NK-92 (cell line): ENCODE measurements around the gene PDE4D.

Source experiments
- DNase-seq: peaks from one replicate; lab custom pipeline; 2025; ENCODE audit not compliant: unreplicated experiment; lab: John Stamatoyannopoulos, UW

Gene PDE4D

GRCh38 chr5:59128646-59129290 lies 764.8 kb downstream of the PDE4D start:
- DNase-seq, result no peak

- DNase-seq, result no peak
Measured at GRCh38 chr5:59126708-59127573, 766.6 kb downstream of the PDE4D start.

GRCh38 chr5:59126016-59126707 lies 767.4 kb downstream of the PDE4D start:
- no peak for DNase-seq

- DNase-seq, result no peak
Measured at GRCh38 chr5:59125011-59125961, 768.2 kb downstream of the PDE4D start.

GRCh38 chr5:59123595-59124561 lies 769.6 kb downstream of the PDE4D start:
- DNase-seq, result no peak

GRCh38 chr5:59119480-59119879 lies 774.0 kb downstream of the PDE4D start:
- DNase-seq, result no peak

GRCh38 chr5:59117320-59117719 lies 776.2 kb downstream of the PDE4D start:
- no peak for DNase-seq

- no peak for DNase-seq
Measured at GRCh38 chr5:59116231-59116865, 777.2 kb downstream of the PDE4D start.

- no peak for DNase-seq
Measured at GRCh38 chr5:59115345-59115744, 778.2 kb downstream of the PDE4D start.

- DNase-seq, result no peak
Measured at GRCh38 chr5:59109383-59109782, 784.1 kb downstream of the PDE4D start.

- DNase-seq, result no peak
Measured at GRCh38 chr5:59107692-59108091, 785.8 kb downstream of the PDE4D start.

GRCh38 chr5:59104400-59105127 lies 789.0 kb downstream of the PDE4D start:
- DNase-seq, result no peak

- DNase-seq, result no peak
Measured at GRCh38 chr5:59103303-59103702, 790.2 kb downstream of the PDE4D start.

- DNase-seq, result no peak
Measured at GRCh38 chr5:59102437-59102836, 791.1 kb downstream of the PDE4D start.

- DNase-seq, result no peak
Measured at GRCh38 chr5:59100875-59101274, 792.7 kb downstream of the PDE4D start.

GRCh38 chr5:59099995-59100345 lies 793.6 kb downstream of the PDE4D start:
- no peak for DNase-seq

- DNase-seq, result no peak
Measured at GRCh38 chr5:59099270-59099994, 794.1 kb downstream of the PDE4D start.

GRCh38 chr5:59098743-59099142 lies 794.8 kb downstream of the PDE4D start:
- DNase-seq, result no peak
